Measurements from ENCODE around the gene TAL2. TPM values are rescaled to one million over a fixed set of nuclear protein-coding genes. Genes with fewer than 3 reads are reported as not detected.

TAL2 gene
- total RNA-seq, 1 experiment from 2014 or later: not detected

DNA sequence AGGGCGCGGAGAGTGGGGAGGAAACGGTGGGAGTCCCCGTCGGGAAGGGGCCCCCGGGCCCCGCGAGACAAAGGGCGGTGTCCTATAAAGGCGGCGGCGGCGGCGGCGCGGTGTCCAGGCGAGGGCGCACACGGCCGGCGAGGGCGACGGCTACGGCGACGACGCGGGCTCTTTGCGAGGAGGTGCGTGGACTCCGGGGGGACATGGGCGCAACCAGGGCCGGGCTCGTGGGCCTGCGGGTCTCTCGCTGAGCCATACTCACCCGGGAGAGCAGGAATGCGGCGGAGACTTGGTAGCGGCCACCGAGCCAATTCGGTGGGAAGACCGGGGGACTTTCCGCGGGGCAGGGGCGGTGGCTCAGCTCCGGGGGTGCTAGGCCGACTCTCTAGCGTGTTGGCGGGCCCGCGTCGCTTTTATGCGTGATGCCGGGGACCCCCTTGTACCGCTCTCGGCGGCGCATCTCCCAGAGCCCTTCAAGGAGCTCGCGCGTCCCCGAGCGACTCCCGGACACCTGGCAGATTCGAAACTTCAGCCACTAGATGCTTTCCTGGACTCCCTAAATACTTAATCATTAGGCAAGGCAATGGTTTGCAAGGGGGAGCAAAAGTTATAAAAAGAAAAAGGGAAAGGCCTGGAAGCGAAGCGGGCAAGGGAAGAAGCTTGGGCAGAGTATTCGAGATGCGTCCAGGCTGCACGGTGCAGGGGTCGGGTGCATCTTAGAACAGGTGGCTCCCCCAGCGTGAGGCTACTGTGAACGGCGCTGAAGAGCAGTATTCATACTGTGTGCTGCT is 5.9 kb upstream of the TAL2 start:
- Mint-ChIP-seq H3K27ac (ENCODE audit: unreplicated experiment) (no peak overlapping the region), H3K36me3 (ENCODE audit: insufficient read depth, unreplicated experiment) (peaks cover 5% of the 10 kb centered on the region), H3K27me3 (ENCODE audit: unreplicated experiment) (peaks cover 19% of the 10 kb centered on the region), H3K4me1 (ENCODE audit: low read depth, unreplicated experiment) (no peaks in the 10 kb centered on the region), H3K4me3 (ENCODE audit: low read depth, unreplicated experiment) (peak overlapping the region; percentile 75), H3K9me3 (ENCODE audit: low read depth, unreplicated experiment) (no peaks in the 10 kb centered on the region)
- BruUV-seq (replicated peaks): no TSS peak
- TF ChIP-seq, protein P1, sequence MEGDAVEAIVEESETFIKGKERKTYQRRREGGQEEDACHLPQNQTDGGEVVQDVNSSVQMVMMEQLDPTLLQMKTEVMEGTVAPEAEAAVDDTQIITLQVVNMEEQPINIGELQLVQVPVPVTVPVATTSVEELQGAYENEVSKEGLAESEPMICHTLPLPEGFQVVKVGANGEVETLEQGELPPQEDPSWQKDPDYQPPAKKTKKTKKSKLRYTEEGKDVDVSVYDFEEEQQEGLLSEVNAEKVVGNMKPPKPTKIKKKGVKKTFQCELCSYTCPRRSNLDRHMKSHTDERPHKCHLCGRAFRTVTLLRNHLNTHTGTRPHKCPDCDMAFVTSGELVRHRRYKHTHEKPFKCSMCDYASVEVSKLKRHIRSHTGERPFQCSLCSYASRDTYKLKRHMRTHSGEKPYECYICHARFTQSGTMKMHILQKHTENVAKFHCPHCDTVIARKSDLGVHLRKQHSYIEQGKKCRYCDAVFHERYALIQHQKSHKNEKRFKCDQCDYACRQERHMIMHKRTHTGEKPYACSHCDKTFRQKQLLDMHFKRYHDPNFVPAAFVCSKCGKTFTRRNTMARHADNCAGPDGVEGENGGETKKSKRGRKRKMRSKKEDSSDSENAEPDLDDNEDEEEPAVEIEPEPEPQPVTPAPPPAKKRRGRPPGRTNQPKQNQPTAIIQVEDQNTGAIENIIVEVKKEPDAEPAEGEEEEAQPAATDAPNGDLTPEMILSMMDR (IDR thresholded peaks at IDR 0.05; ENCODE audit: unreplicated experiment): no peak
- CTCF ChIA-PET: interaction anchor here (1.5 kb wide), 1 partner anchor 62 kb away, joined by 5 read pairs; no protein-coding TSS in a partner anchor
- intact Hi-C loops (cut with micrococcal nuclease; ENCODE audit: unreplicated experiment): no loop called here
- peak; percentile 37 for DNase-seq

DNA sequence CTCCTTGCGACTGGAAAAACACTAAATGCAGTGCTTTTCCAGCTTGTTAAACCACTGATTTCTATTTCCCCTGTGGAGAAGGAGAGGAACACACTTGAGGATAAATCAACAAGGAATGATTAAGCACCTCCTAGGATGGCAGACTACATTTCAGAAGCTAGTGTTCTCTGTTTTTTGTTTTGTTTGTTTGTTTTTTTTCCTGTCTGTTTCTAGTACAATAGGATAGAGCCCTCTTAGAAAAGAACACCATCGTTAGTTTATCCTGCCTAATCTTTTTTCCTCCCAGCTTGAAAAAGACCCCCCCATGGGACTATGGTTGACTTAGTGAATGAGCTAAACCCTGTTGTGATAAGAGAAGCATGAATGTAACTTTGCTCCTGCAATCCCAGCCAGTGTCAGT is 3.9 kb upstream of the TAL2 start:
- BruUV-seq (replicated peaks): no TSS peak
- Mint-ChIP-seq H3K4me1 (ENCODE audit: low read depth, unreplicated experiment) (no peaks in the 10 kb centered on the region), H3K36me3 (ENCODE audit: insufficient read depth, unreplicated experiment) (peaks cover 5% of the 10 kb centered on the region), H3K27me3 (ENCODE audit: unreplicated experiment) (peaks cover 19% of the 10 kb centered on the region), H3K9me3 (ENCODE audit: low read depth, unreplicated experiment) (no peaks in the 10 kb centered on the region), H3K27ac (ENCODE audit: unreplicated experiment) (no peak overlapping the region), H3K4me3 (ENCODE audit: low read depth, unreplicated experiment) (no peak overlapping the region)
- intact Hi-C loops (cut with micrococcal nuclease; ENCODE audit: unreplicated experiment): no loop called here
- CTCF ChIA-PET: no interaction called here
- no peak for DNase-seq
- TF ChIP-seq, protein P1 (IDR thresholded peaks at IDR 0.05; ENCODE audit: unreplicated experiment): no peak

DNA sequence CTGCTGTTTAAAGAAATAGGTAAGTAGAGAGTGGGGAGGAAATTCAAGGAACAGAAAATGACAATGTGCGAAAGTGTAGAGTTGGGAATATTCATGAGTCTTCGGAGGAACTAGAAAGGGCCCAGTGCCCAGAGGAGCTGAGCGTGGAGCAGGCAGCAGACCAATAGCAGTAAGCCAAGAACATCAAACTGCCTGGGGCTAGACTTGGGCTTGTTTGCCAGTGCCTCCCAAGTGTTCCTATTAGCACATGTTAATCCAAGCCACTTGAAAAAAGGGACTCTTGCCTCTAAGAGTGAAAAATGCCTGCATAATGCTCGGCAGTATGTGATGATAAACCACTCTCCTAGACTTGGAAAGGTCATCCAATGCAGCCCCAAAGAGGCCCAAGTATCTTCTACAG is 1.2 kb upstream of the TAL2 start:
- CTCF ChIA-PET: no interaction called here
- BruUV-seq (replicated peaks): no TSS peak
- no peaks in the 10 kb centered on the region for H3K27me3 Mint-ChIP-seq (ENCODE audit: unreplicated experiment)
- TF ChIP-seq, protein P1 (IDR thresholded peaks at IDR 0.05; ENCODE audit: unreplicated experiment): no peak
- H3K27ac Mint-ChIP-seq (ENCODE audit: unreplicated experiment): no peak overlapping the region
- no peaks in the 10 kb centered on the region for H3K4me1 Mint-ChIP-seq (ENCODE audit: low read depth, unreplicated experiment)
- DNase-seq: no peak
- H3K4me3 Mint-ChIP-seq (ENCODE audit: low read depth, unreplicated experiment): no peak overlapping the region
- intact Hi-C loops (cut with micrococcal nuclease; ENCODE audit: unreplicated experiment): no loop called here
- no peaks in the 10 kb centered on the region for H3K9me3 Mint-ChIP-seq (ENCODE audit: low read depth, unreplicated experiment)
- H3K36me3 Mint-ChIP-seq (ENCODE audit: insufficient read depth, unreplicated experiment): peaks cover 5% of the 10 kb centered on the region

DNA sequence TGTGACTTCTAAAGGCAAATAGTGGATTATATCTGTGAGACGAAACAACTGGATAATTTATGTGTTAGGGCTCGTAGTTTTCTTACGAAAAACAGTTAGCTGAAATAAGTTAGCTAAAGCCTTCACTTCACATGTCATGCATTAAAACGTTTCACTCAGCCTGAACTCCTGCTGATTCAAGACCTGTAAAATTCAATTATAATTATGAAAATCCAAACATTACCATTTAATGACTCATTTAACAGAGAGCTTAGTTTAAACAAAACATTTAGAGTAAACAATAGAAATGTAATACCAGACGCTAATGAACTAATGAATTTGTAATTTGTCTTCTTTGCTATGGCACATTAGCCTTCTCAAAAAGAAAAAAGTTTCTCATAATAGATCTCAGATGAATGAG is 1.7 kb downstream of the TAL2 start:
- TF ChIP-seq, protein P1 (IDR thresholded peaks at IDR 0.05; ENCODE audit: unreplicated experiment): no peak
- DNase-seq: no peak
- Mint-ChIP-seq H3K27me3 (ENCODE audit: unreplicated experiment) (no peaks in the 10 kb centered on the region), H3K36me3 (ENCODE audit: insufficient read depth, unreplicated experiment) (no peaks in the 10 kb centered on the region), H3K4me3 (ENCODE audit: low read depth, unreplicated experiment) (no peak overlapping the region), H3K27ac (ENCODE audit: unreplicated experiment) (no peak overlapping the region), H3K9me3 (ENCODE audit: low read depth, unreplicated experiment) (no peaks in the 10 kb centered on the region), H3K4me1 (ENCODE audit: low read depth, unreplicated experiment) (no peaks in the 10 kb centered on the region)
- CTCF ChIA-PET: no interaction called here
- intact Hi-C loops (cut with micrococcal nuclease; ENCODE audit: unreplicated experiment): no loop called here
- no TSS peak for BruUV-seq (replicated peaks)

All from Calu3 (cell line).